Measurements from ENCODE around the gene MAP2K2. TPM values are rescaled to one million over a fixed set of nuclear protein-coding genes. Genes with fewer than 3 reads are reported as not detected.

Gene MAP2K2
- total RNA-seq, 1 experiment from 2014 or later, result 185 TPM

- DNase-seq (ENCODE audit: low spot score), result peak; percentile 98
- CTCF ChIA-PET, result interaction anchor here (0.9 to 1.4 kb wide), 3 partner anchors 16 to 78 kb away, joined by 3 to 11 read pairs (median 4); no protein-coding TSS in a partner anchor
- POLR2A ChIA-PET (ENCODE audit: low non-redundant PET), result interaction anchor here (0.6 kb wide), 1 partner anchor 81 kb away, joined by 6 read pairs; no protein-coding TSS in a partner anchor
- peak overlapping the region; percentile 90 for H3K4me3 ChIP-seq (ENCODE audit: low read depth, low read length, poor library complexity, severe bottlenecking)
- BruUV-seq (replicated peaks), result no TSS peak
- peaks cover 11% of the 10 kb centered on the region for H3K4me1 ChIP-seq (ENCODE audit: insufficient read depth, low read length, poor library complexity, severe bottlenecking)
- H3K9me3 ChIP-seq (ENCODE audit: low read depth, low read length, poor library complexity, severe bottlenecking), result no peaks in the 10 kb centered on the region
- intact Hi-C loops (cut with micrococcal nuclease; ENCODE audit: unreplicated experiment), result no loop called here
- no peaks in the 10 kb centered on the region for H3K27me3 ChIP-seq (replicated peaks; ENCODE audit: insufficient read depth, low read depth, low read length, poor library complexity)
- peak overlapping the region; percentile 95 for H3K27ac ChIP-seq (ENCODE audit: low read depth, low read length, poor library complexity, severe bottlenecking)
- TF ChIP-seq CTCF (conservative IDR thresholded peaks at IDR 0.05; ENCODE audit: low read depth, low read length), result no peak
- TF ChIP-seq EZH2 (IDR thresholded peaks at IDR 0.05; ENCODE audit: borderline replicate concordance, low read depth, low read length, poor library complexity, severe bottlenecking), result no peak
- peaks cover 3% of the 10 kb centered on the region for H3K36me3 ChIP-seq (ENCODE audit: insufficient read depth, low read length, poor library complexity, severe bottlenecking)
These were observed 58.3 kb downstream of the MAP2K2 start for GRCh38 chr19:4065430-4066175.

- peaks cover 3% of the 10 kb centered on the region for H3K36me3 ChIP-seq (ENCODE audit: insufficient read depth, low read length, poor library complexity, severe bottlenecking)
- TF ChIP-seq EZH2 (IDR thresholded peaks at IDR 0.05; ENCODE audit: borderline replicate concordance, low read depth, low read length, poor library complexity, severe bottlenecking), result no peak
- TF ChIP-seq CTCF (conservative IDR thresholded peaks at IDR 0.05; ENCODE audit: low read depth, low read length), result no peak
- peak; percentile 62 for DNase-seq (ENCODE audit: low spot score)
- no peaks in the 10 kb centered on the region for H3K9me3 ChIP-seq (ENCODE audit: low read depth, low read length, poor library complexity, severe bottlenecking)
- intact Hi-C loops (cut with micrococcal nuclease; ENCODE audit: unreplicated experiment), result no loop called here
- peak overlapping the region; percentile 96 for H3K27ac ChIP-seq (ENCODE audit: low read depth, low read length, poor library complexity, severe bottlenecking)
- ChIA-PET CTCF (interaction anchor here (0.5 kb wide), 1 partner anchor 77 kb away, joined by 4 read pairs; no protein-coding TSS in a partner anchor), POLR2A (ENCODE audit: low non-redundant PET) (no interaction called here)
- BruUV-seq (replicated peaks), result no TSS peak
- peak overlapping the region; percentile 90 for H3K4me3 ChIP-seq (ENCODE audit: low read depth, low read length, poor library complexity, severe bottlenecking)
- peaks cover 11% of the 10 kb centered on the region for H3K4me1 ChIP-seq (ENCODE audit: insufficient read depth, low read length, poor library complexity, severe bottlenecking)
- H3K27me3 ChIP-seq (replicated peaks; ENCODE audit: insufficient read depth, low read depth, low read length, poor library complexity), result no peaks in the 10 kb centered on the region
These were observed 59.2 kb downstream of the MAP2K2 start for GRCh38 chr19:4064496-4065260.

GRCh38 chr19:4064149-4064495 is 59.8 kb downstream of the MAP2K2 start:
- peak overlapping the region; percentile 90 for H3K4me3 ChIP-seq (ENCODE audit: low read depth, low read length, poor library complexity, severe bottlenecking)
- no peak for DNase-seq (ENCODE audit: low spot score)
- peak overlapping the region; percentile 96 for H3K27ac ChIP-seq (ENCODE audit: low read depth, low read length, poor library complexity, severe bottlenecking)
- no TSS peak for BruUV-seq (replicated peaks)
- peaks cover 11% of the 10 kb centered on the region for H3K4me1 ChIP-seq (ENCODE audit: insufficient read depth, low read length, poor library complexity, severe bottlenecking)
- intact Hi-C loops (cut with micrococcal nuclease; ENCODE audit: unreplicated experiment), result no loop called here
- no peaks in the 10 kb centered on the region for H3K27me3 ChIP-seq (replicated peaks; ENCODE audit: insufficient read depth, low read depth, low read length, poor library complexity)
- H3K36me3 ChIP-seq (ENCODE audit: insufficient read depth, low read length, poor library complexity, severe bottlenecking), result peaks cover 3% of the 10 kb centered on the region
- no peaks in the 10 kb centered on the region for H3K9me3 ChIP-seq (ENCODE audit: low read depth, low read length, poor library complexity, severe bottlenecking)
- no peak for TF ChIP-seq CTCF (conservative IDR thresholded peaks at IDR 0.05; ENCODE audit: low read depth, low read length)
- no peak for TF ChIP-seq EZH2 (IDR thresholded peaks at IDR 0.05; ENCODE audit: borderline replicate concordance, low read depth, low read length, poor library complexity, severe bottlenecking)
- ChIA-PET POLR2A (ENCODE audit: low non-redundant PET) (no interaction called here), CTCF (no interaction called here)
